GM19463 (cell line): Measurements from ENCODE around the gene CALN1.
"Not testable (repeated sequence)": the region's sequence is repeated elsewhere in the genome, so short reads cannot be mapped to it uniquely, and the experiment has no call there.

Experiments
- ATAC-seq: cut with Tn5 transposase; IDR thresholded peaks from one replicate; pipeline ENCODE4 v1.9.1; 2021; ENCODE audit warnings: mild to moderate bottlenecking, moderate library complexity; ENCODE audit not compliant: unreplicated experiment

CALN1 gene

GRCh38 chr7:72101444-72101843, 310.7 kb downstream of the CALN1 start:
- no peak for ATAC-seq

- ATAC-seq: no peak
These were observed 312.4 kb downstream of the CALN1 start for GRCh38 chr7:72099784-72100183.

GRCh38 chr7:72098807-72099580, 313.1 kb downstream of the CALN1 start:
- no peak for ATAC-seq

GRCh38 chr7:72097226-72097625, 314.9 kb downstream of the CALN1 start:
- ATAC-seq: no peak

GRCh38 chr7:72092769-72093168, 319.4 kb downstream of the CALN1 start:
- ATAC-seq: no peak

GRCh38 chr7:72087926-72088325, 324.2 kb downstream of the CALN1 start:
- no peak for ATAC-seq

- no peak for ATAC-seq
These were observed 331.1 kb downstream of the CALN1 start for GRCh38 chr7:72080865-72081510.

- ATAC-seq: no peak
These were observed 331.8 kb downstream of the CALN1 start for GRCh38 chr7:72080341-72080766.

- ATAC-seq: no peak
These were observed 333.3 kb downstream of the CALN1 start for GRCh38 chr7:72078856-72079255.

- no peak for ATAC-seq
These were observed 333.8 kb downstream of the CALN1 start for GRCh38 chr7:72078301-72078700.

- no peak for ATAC-seq
These were observed 334.4 kb downstream of the CALN1 start for GRCh38 chr7:72077786-72078185.

- no peak for ATAC-seq
These were observed 339.2 kb downstream of the CALN1 start for GRCh38 chr7:72072901-72073300.

- no peak for ATAC-seq
These were observed 342.9 kb downstream of the CALN1 start for GRCh38 chr7:72069263-72069662.

- not testable (repeated sequence) for ATAC-seq
These were observed 346.4 kb downstream of the CALN1 start for GRCh38 chr7:72065764-72066163.

GRCh38 chr7:72064916-72065315, 347.2 kb downstream of the CALN1 start:
- no peak for ATAC-seq

- no peak for ATAC-seq
These were observed 348.8 kb downstream of the CALN1 start for GRCh38 chr7:72063330-72063729.

- ATAC-seq: no peak
These were observed 349.5 kb downstream of the CALN1 start for GRCh38 chr7:72062666-72063065.

- ATAC-seq: no peak
These were observed 352.2 kb downstream of the CALN1 start for GRCh38 chr7:72059925-72060324.

GRCh38 chr7:72058579-72058978, 353.6 kb downstream of the CALN1 start:
- no peak for ATAC-seq

- no peak for ATAC-seq
These were observed 354.3 kb downstream of the CALN1 start for GRCh38 chr7:72057796-72058195.

- no peak for ATAC-seq
These were observed 354.9 kb downstream of the CALN1 start for GRCh38 chr7:72057231-72057630.

- ATAC-seq: no peak
These were observed 356.7 kb downstream of the CALN1 start for GRCh38 chr7:72055426-72055825.
